Subcutaneous abdominal adipose tissue (tissue), 5 donors: ENCODE results near the gene IFT57.

Experiments used
- H3K27ac ChIP-seq: one replicate; pipeline ENCODE4 v1.7.0; 2013; ENCODE audit warnings: low read depth, mild to moderate bottlenecking, inconsistent platforms, low read length, moderate library complexity
- H3K27me3 ChIP-seq, 5 donors: one replicate each; pipeline ENCODE4 v1.7.0; 2013; ENCODE audit warnings: low read length in 5 of 5, inconsistent platforms in 1 of 5; ENCODE audit not compliant: control insufficient read depth in 5 of 5, insufficient read depth in 4 of 5
- H3K36me3 ChIP-seq, 5 donors: one replicate each; pipeline ENCODE4 v1.7.0; 2013; ENCODE audit warnings: low read length in 5 of 5; ENCODE audit not compliant: control insufficient read depth in 5 of 5, insufficient read depth in 5 of 5
- H3K4me1 ChIP-seq, 5 donors: one replicate each; pipeline ENCODE4 v1.7.0; 2013; ENCODE audit warnings: low read length in 5 of 5, mild to moderate bottlenecking in 3 of 5, moderate library complexity in 1 of 5; ENCODE audit not compliant: control insufficient read depth in 5 of 5, insufficient read depth in 5 of 5
- H3K4me3 ChIP-seq, 5 donors: one replicate each; pipeline ENCODE4 v1.7.0; 2013; ENCODE audit warnings: low read length in 5 of 5, low read depth in 1 of 5
- H3K9ac ChIP-seq, 5 donors: one replicate each; pipeline ENCODE4 v1.7.0; 2013; ENCODE audit warnings: low read length in 5 of 5, mild to moderate bottlenecking in 4 of 5, moderate library complexity in 3 of 5
- H3K9me3 ChIP-seq, 5 donors: one replicate each; pipeline ENCODE4 v1.7.0; 2013; ENCODE audit warnings: low read length in 5 of 5; ENCODE audit not compliant: control insufficient read depth in 5 of 5
- donor health status: healthy.
- donor health status: healthy.
- donor health status: healthy.
- donor health status: healthy.
- donor health status: healthy.

Gene IFT57

DNA sequence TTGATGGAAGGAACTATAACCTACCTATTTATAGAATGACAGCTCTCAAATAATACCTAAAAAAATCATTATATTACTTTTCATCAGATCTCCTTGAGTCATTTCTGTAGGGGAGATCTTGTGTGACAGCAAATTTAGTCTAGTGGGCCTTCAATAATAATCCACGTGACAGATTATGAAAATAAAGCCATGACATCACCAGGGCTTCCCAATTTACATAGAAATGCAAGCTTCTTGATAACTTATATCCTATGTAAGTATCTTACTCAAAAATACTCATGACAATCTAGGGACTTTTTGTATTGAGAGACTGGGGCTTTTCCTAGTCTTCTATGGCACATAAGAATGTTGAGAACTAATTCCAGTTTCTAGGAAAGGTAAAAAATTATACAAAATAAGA lies 21.6 kb downstream of the IFT57 start:
- H3K9ac ChIP-seq = no peak overlapping the region
- H3K9me3 ChIP-seq = no peaks in the 10 kb centered on the region
- H3K4me3 ChIP-seq = no peak overlapping the region
- H3K4me1 ChIP-seq = no peaks in the 10 kb centered on the region
- H3K36me3 ChIP-seq = peaks cover 0 to 10% (median 2%) of the 10 kb centered on the region in 5 donors
- no peak overlapping the region for H3K27ac ChIP-seq
- no peaks in the 10 kb centered on the region for H3K27me3 ChIP-seq

GRCh38 chr3:108200024-108200423 lies 22.2 kb downstream of the IFT57 start:
- H3K4me1 ChIP-seq = no peaks in the 10 kb centered on the region
- no peak overlapping the region for H3K27ac ChIP-seq
- H3K9me3 ChIP-seq = no peaks in the 10 kb centered on the region
- H3K4me3 ChIP-seq = no peak overlapping the region
- H3K36me3 ChIP-seq = peaks cover 0 to 10% (median 2%) of the 10 kb centered on the region in 5 donors
- H3K9ac ChIP-seq = no peak overlapping the region
- no peaks in the 10 kb centered on the region for H3K27me3 ChIP-seq

DNA sequence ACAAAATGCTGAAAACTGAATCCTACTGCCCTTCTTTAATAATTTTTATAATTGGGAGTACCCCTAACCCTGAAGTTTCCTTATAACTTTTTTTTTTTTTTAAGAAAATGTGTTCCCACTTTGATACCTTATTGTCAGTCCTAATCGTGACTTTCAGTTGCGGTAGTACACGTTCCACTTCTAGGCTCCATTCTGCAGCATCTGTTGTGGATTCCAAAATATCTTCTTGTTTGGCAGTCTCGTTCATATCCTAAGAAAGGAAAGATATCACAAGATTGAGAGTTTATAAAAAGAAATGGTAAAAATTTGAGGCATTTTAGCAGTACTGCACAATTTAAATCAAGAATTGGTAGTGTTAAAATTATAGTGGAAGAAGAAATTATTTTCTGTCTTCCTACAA lies 30.8 kb downstream of the IFT57 start:
- no peaks in the 10 kb centered on the region for H3K4me1 ChIP-seq
- H3K9me3 ChIP-seq = peaks cover 0 to 6% (median 3%) of the 10 kb centered on the region in 5 donors
- no peak overlapping the region for H3K27ac ChIP-seq
- H3K27me3 ChIP-seq = no peaks in the 10 kb centered on the region
- H3K4me3 ChIP-seq = no peak overlapping the region
- H3K9ac ChIP-seq = no peak overlapping the region
- H3K36me3 ChIP-seq = peaks cover 7 to 14% (median 12%) of the 10 kb centered on the region in 5 donors

DNA sequence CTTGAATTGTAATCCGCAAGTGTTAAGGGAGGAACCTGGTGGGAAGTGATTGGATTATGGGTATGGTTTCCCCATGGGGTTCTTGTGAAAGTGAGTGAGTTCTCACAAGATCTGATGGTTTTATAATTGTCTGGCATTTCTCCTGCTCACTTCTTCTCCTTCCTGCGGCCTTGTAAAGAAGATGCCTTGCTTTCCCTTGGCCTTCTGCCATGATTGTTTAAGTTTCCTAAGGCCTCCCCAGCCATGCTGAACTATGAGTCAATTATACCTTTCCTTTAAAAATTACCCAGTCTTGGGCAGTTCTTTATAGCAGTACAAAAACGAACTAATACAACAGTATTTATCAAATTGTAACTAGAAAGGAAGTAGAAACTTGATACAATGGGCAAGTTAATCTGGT lies 31.9 kb downstream of the IFT57 start:
- H3K4me3 ChIP-seq = no peak overlapping the region
- H3K27me3 ChIP-seq = no peaks in the 10 kb centered on the region
- no peak overlapping the region for H3K27ac ChIP-seq
- H3K9me3 ChIP-seq = peaks cover 0 to 6% (median 3%) of the 10 kb centered on the region in 5 donors
- H3K36me3 ChIP-seq = peaks cover 7 to 14% (median 12%) of the 10 kb centered on the region in 5 donors
- no peak overlapping the region for H3K9ac ChIP-seq
- no peaks in the 10 kb centered on the region for H3K4me1 ChIP-seq

DNA sequence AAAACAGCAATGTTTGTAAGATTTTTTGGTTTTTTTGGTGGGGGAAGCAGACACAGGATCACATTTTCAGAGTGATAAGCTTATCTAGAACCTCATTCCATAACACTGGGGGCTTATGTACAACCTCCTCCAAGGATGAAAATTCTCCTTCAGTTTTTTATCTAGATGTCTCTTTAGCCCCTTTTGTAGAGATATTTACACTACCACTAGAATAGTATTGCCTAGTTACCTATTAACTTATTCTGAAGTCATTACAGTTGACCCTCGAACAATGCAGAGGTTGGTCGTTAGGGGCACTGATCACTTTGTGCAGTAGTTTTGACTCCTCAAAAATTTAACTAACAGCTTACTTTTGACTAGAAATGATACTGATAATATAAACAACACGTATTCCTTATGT lies 32.8 kb downstream of the IFT57 start:
- H3K27me3 ChIP-seq = no peaks in the 10 kb centered on the region
- H3K36me3 ChIP-seq = peaks cover 7 to 14% (median 11%) of the 10 kb centered on the region in 5 donors
- H3K9ac ChIP-seq = no peak overlapping the region
- peaks cover 0 to 4% (median 1%) of the 10 kb centered on the region in 5 donors for H3K9me3 ChIP-seq
- no peak overlapping the region for H3K27ac ChIP-seq
- H3K4me1 ChIP-seq = no peaks in the 10 kb centered on the region
- H3K4me3 ChIP-seq = no peak overlapping the region

- no peak overlapping the region for H3K4me3 ChIP-seq
- no peaks in the 10 kb centered on the region for H3K27me3 ChIP-seq
- H3K4me1 ChIP-seq = no peaks in the 10 kb centered on the region
- no peak overlapping the region for H3K27ac ChIP-seq
- no peak overlapping the region for H3K9ac ChIP-seq
- peaks cover 4 to 12% (median 10%) of the 10 kb centered on the region in 5 donors for H3K36me3 ChIP-seq
- peaks cover 0 to 4% (median 0%) of the 10 kb centered on the region in 5 donors for H3K9me3 ChIP-seq
Observed at GRCh38 chr3:108185536-108185935, 36.7 kb downstream of the IFT57 start.

GRCh38 chr3:108184824-108185223 lies 37.4 kb downstream of the IFT57 start:
- Histone ChIP-seq H3K4me1 (no peaks in the 10 kb centered on the region), H3K27ac (no peak overlapping the region), H3K9ac (no peak overlapping the region), H3K9me3 (peaks cover 0 to 4% (median 0%) of the 10 kb centered on the region in 5 donors), H3K4me3 (no peak overlapping the region), H3K36me3 (peaks cover 0 to 5% (median 2%) of the 10 kb centered on the region in 5 donors), H3K27me3 (no peaks in the 10 kb centered on the region)

- peaks cover 0 to 4% (median 0%) of the 10 kb centered on the region in 5 donors for H3K9me3 ChIP-seq
- H3K27me3 ChIP-seq = no peaks in the 10 kb centered on the region
- no peak overlapping the region for H3K4me3 ChIP-seq
- no peaks in the 10 kb centered on the region for H3K4me1 ChIP-seq
- H3K27ac ChIP-seq = no peak overlapping the region
- peaks cover 0 to 2% (median 0%) of the 10 kb centered on the region in 5 donors for H3K36me3 ChIP-seq
- H3K9ac ChIP-seq = no peak overlapping the region
Observed at GRCh38 chr3:108183971-108184370, 38.3 kb downstream of the IFT57 start.

DNA sequence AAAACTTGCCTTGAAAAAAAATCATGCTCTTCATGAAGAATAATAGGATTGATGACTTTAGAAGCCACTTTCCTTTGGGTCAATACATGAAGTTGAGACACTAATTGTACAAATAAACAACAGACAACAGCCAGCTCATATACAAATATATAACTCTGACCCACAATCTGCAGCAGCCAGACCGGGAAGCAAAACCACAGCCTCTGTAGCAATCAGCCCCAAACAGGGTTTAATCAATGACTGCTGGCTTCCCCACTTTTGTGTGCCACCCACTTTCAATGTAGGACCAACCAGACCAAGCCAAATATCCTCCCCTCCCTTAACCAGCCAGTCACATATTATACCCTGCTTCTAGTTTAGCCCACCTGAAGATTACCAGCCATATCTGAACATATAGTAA lies 39.0 kb downstream of the IFT57 start:
- H3K9me3 ChIP-seq = peaks cover 0 to 4% (median 0%) of the 10 kb centered on the region in 5 donors
- H3K9ac ChIP-seq = no peak overlapping the region
- H3K4me3 ChIP-seq = no peak overlapping the region
- no peaks in the 10 kb centered on the region for H3K4me1 ChIP-seq
- H3K27me3 ChIP-seq = no peaks in the 10 kb centered on the region
- no peak overlapping the region for H3K27ac ChIP-seq
- H3K36me3 ChIP-seq = peaks cover 0 to 2% (median 0%) of the 10 kb centered on the region in 5 donors

DNA sequence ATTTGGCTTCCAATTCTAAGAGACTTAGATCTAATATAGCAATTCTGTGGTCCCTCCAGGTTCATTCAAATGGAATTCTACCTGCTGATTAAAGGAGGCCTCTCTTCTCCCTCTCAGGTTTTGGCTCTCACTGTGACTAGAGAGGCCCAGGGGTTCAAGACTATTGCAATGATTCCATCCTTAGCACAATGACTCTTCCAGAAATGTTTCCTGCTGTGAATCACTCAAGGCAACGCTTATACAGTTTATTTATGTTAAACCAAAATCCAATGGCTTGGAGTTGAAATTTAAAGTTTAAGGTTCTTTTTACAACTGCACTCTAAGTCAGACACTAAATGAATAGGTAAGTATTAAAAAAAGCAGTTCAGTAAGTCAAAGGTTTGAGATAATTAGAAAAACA lies 39.9 kb downstream of the IFT57 start:
- Histone ChIP-seq H3K9ac (no peak overlapping the region), H3K36me3 (no peaks in the 10 kb centered on the region), H3K4me3 (no peak overlapping the region), H3K27me3 (no peaks in the 10 kb centered on the region), H3K4me1 (no peaks in the 10 kb centered on the region), H3K27ac (no peak overlapping the region), H3K9me3 (peaks cover 0 to 4% (median 0%) of the 10 kb centered on the region in 5 donors)

- peaks cover 0 to 4% (median 0%) of the 10 kb centered on the region in 5 donors for H3K9me3 ChIP-seq
- H3K27ac ChIP-seq = no peak overlapping the region
- H3K4me3 ChIP-seq = no peak overlapping the region
- no peaks in the 10 kb centered on the region for H3K27me3 ChIP-seq
- H3K4me1 ChIP-seq = no peaks in the 10 kb centered on the region
- H3K36me3 ChIP-seq = no peaks in the 10 kb centered on the region
- no peak overlapping the region for H3K9ac ChIP-seq
Observed at GRCh38 chr3:108181172-108181571, 41.1 kb downstream of the IFT57 start.
